IPS-20b (cell line): ENCODE results near the gene PANX2.

Experiments used
- H3K27ac ChIP-seq: one replicate; pipeline ENCODE4 v1.5.1; 2013; ENCODE audit warnings: low read length
- H3K27me3 ChIP-seq: 2 replicates; pipeline ENCODE4 v1.6.1; 2013; ENCODE audit warnings: mild to moderate bottlenecking, low read length, inconsistent platforms; ENCODE audit not compliant: insufficient read depth
- H3K36me3 ChIP-seq: 2 replicates; pipeline ENCODE4 v1.6.1; 2013; ENCODE audit warnings: low read depth, mild to moderate bottlenecking, inconsistent platforms, low read length, moderate library complexity; ENCODE audit not compliant: insufficient read depth
- H3K4me1 ChIP-seq: 2 replicates; pipeline ENCODE4 v1.6.1; 2013; ENCODE audit warnings: mild to moderate bottlenecking, control low read depth, inconsistent platforms, low read length, moderate library complexity; ENCODE audit not compliant: insufficient read depth
- H3K4me3 ChIP-seq: 2 replicates; pipeline ENCODE4 v1.5.1; 2013; ENCODE audit warnings: mild to moderate bottlenecking, low read length, inconsistent platforms
- H3K9ac ChIP-seq: 2 replicates; pipeline ENCODE4 v1.6.1; 2013; ENCODE audit warnings: low read depth, mild to moderate bottlenecking, inconsistent platforms, low read length, moderate library complexity
- H3K9me3 ChIP-seq: 2 replicates; pipeline ENCODE4 v1.6.1; 2013; ENCODE audit warnings: mild to moderate bottlenecking, low read depth, low read length, inconsistent platforms; ENCODE audit not compliant: insufficient read depth

PANX2 gene

GRCh38 chr22:50226875-50227165, 56.3 kb downstream of the PANX2 start:
- H3K4me3 ChIP-seq = no peak overlapping the region
- H3K4me1 ChIP-seq = no peaks in the 10 kb centered on the region

GRCh38 chr22:50227579-50228215, 57.2 kb downstream of the PANX2 start:
- Histone ChIP-seq H3K27ac (no peak overlapping the region), H3K36me3 (peaks cover 25% of the 10 kb centered on the region), H3K9ac (no peak overlapping the region), H3K9me3 (no peaks in the 10 kb centered on the region), H3K4me3 (no peak overlapping the region), H3K27me3 (no peaks in the 10 kb centered on the region), H3K4me1 (no peaks in the 10 kb centered on the region)

More at GRCh38 chr22:50226875-50227165, 56.3 kb downstream of the PANX2 start:
- no peak overlapping the region for H3K9ac ChIP-seq
- no peaks in the 10 kb centered on the region for H3K27me3 ChIP-seq
- H3K9me3 ChIP-seq = no peaks in the 10 kb centered on the region
- H3K36me3 ChIP-seq = peaks cover 31% of the 10 kb centered on the region
- H3K27ac ChIP-seq = no peak overlapping the region

GRCh38 chr22:50228366-50228765, 57.8 kb downstream of the PANX2 start:
- H3K4me3 ChIP-seq = no peak overlapping the region
- no peak overlapping the region for H3K9ac ChIP-seq
- peaks cover 22% of the 10 kb centered on the region for H3K36me3 ChIP-seq
- no peak overlapping the region for H3K27ac ChIP-seq
- H3K27me3 ChIP-seq = no peaks in the 10 kb centered on the region
- no peaks in the 10 kb centered on the region for H3K4me1 ChIP-seq
- no peaks in the 10 kb centered on the region for H3K9me3 ChIP-seq

DNA sequence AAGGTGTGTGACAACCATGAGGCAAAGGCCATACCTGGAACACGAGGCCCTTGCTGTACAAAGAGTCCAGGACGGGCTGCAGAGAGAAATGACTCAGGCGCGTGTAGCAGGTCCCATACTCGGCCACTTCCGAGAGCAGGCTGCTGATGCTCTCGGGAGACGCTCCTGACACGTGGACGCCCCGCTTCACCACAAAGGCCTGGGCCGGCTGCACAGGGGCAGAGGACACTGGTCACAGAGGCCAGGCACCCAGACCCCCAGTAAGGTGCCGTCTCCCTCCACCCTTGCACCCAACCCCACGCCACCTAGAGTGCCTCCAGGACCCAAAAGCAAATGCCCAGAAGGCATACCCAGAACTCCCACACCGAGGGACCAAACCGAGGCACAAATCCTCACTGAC, 58.8 kb downstream of the PANX2 start:
- Histone ChIP-seq H3K36me3 (peaks cover 15% of the 10 kb centered on the region; the same call in 1 of the 2 replicates), H3K9ac (no peak overlapping the region)

More for the DNA sequence above, 58.8 kb downstream of the PANX2 start:
- Histone ChIP-seq H3K27ac (no peak overlapping the region), H3K9me3 (no peaks in the 10 kb centered on the region), H3K27me3 (no peaks in the 10 kb centered on the region), H3K4me3 (no peak overlapping the region), H3K4me1 (no peaks in the 10 kb centered on the region)
